WERI-Rb-1 (cell line): ENCODE measurements around the gene MKLN1.
A peak's percentile ranks its signal among the peaks of the same experiment; 100 is the strongest.
"Not testable (repeated sequence)": the region's sequence is repeated elsewhere in the genome, so short reads cannot be mapped to it uniquely, and the experiment has no call there.

Experiments
- DNase-seq: peaks from one replicate; pipeline ENCODE4 v3.0.0-alpha.2; 2020
- H3K27ac ChIP-seq: fragments of 250-450 bp; sonication (Bioruptor Pico); 2 replicates; pipeline ENCODE4 v1.5.1; 2020; ENCODE audit warnings: mild to moderate bottlenecking, moderate library complexity
- H3K27me3 ChIP-seq: fragments of 250-450 bp; sonication (Bioruptor Pico); 2 replicates; pipeline ENCODE4 v1.5.1; 2021; ENCODE audit warnings: mild to moderate bottlenecking, low read depth, moderate library complexity; ENCODE audit not compliant: insufficient read depth, severe bottlenecking
- H3K36me3 ChIP-seq: fragments of 250-450 bp; sonication (Bioruptor Pico); 2 replicates; pipeline ENCODE4 v1.5.1; 2020; ENCODE audit warnings: mild to moderate bottlenecking, moderate library complexity
- H3K4me3 ChIP-seq: 2 replicates; pipeline ENCODE4 v1.5.1; 2011; ENCODE audit warnings: low read depth, mild to moderate bottlenecking, control low read depth, low read length
- H3K9me3 ChIP-seq: fragments of 250-450 bp; sonication (Bioruptor Pico); 2 replicates; pipeline ENCODE4 v1.5.1; 2021; ENCODE audit warnings: mild to moderate bottlenecking, moderate library complexity; ENCODE audit not compliant: severe bottlenecking
- CTCF ChIP-seq: IDR thresholded peaks from 2 replicates; pipeline ENCODE4 v1.5.1; 2011; ENCODE audit warnings: low read depth, mild to moderate bottlenecking, control low read depth, inconsistent platforms, low read length

MKLN1 gene

GRCh38 chr7:131501422-131501821 is 173.7 kb downstream of the MKLN1 start:
- peaks cover 59% of the 10 kb centered on the region for H3K36me3 ChIP-seq
- no peak for DNase-seq
- H3K27ac ChIP-seq, result peak overlapping the region; percentile 94
- no peak for TF ChIP-seq CTCF
- H3K9me3 ChIP-seq, result no peaks in the 10 kb centered on the region
- H3K27me3 ChIP-seq, result no peaks in the 10 kb centered on the region
- peak overlapping the region; percentile 26; the same call in 1 of the 2 replicates for H3K4me3 ChIP-seq

- H3K4me3 ChIP-seq, result peak overlapping the region; percentile 26
- no peak for TF ChIP-seq CTCF
- peaks cover 66% of the 10 kb centered on the region for H3K36me3 ChIP-seq
- DNase-seq, result peak; percentile 91
- H3K27me3 ChIP-seq, result no peaks in the 10 kb centered on the region
- H3K27ac ChIP-seq, result peak overlapping the region; percentile 94
- H3K9me3 ChIP-seq, result no peaks in the 10 kb centered on the region
Measured at GRCh38 chr7:131501930-131502685, 174.4 kb downstream of the MKLN1 start.

GRCh38 chr7:131502810-131503508 is 175.3 kb downstream of the MKLN1 start:
- Histone ChIP-seq H3K36me3 (peaks cover 65% of the 10 kb centered on the region), H3K27ac (peak overlapping the region; percentile 94), H3K27me3 (no peaks in the 10 kb centered on the region), H3K4me3 (peak overlapping the region; percentile 26), H3K9me3 (no peaks in the 10 kb centered on the region)
- no peak for TF ChIP-seq CTCF
- peak; percentile 53 for DNase-seq

- Histone ChIP-seq H3K27me3 (no peaks in the 10 kb centered on the region), H3K36me3 (peaks cover 67% of the 10 kb centered on the region), H3K9me3 (no peaks in the 10 kb centered on the region), H3K27ac (peak overlapping the region; percentile 94), H3K4me3 (no peak overlapping the region)
- TF ChIP-seq CTCF, result no peak
- DNase-seq, result no peak
Measured at GRCh38 chr7:131503639-131504038, 176.0 kb downstream of the MKLN1 start.

- no peak for DNase-seq
- Histone ChIP-seq H3K27ac (peak overlapping the region; percentile 94), H3K36me3 (peaks cover 67% of the 10 kb centered on the region), H3K9me3 (no peaks in the 10 kb centered on the region), H3K4me3 (no peak overlapping the region), H3K27me3 (no peaks in the 10 kb centered on the region)
- no peak for TF ChIP-seq CTCF
Measured at GRCh38 chr7:131504157-131504899, 176.7 kb downstream of the MKLN1 start.

- peaks cover 68% of the 10 kb centered on the region for H3K36me3 ChIP-seq
Measured at GRCh38 chr7:131505037-131505620, 177.5 kb downstream of the MKLN1 start.

More at GRCh38 chr7:131505037-131505620, 177.5 kb downstream of the MKLN1 start:
- peak overlapping the region; percentile 31; the same call in 1 of the 2 replicates for H3K27ac ChIP-seq
- H3K9me3 ChIP-seq, DNase-seq, H3K4me3 ChIP-seq, H3K27me3 ChIP-seq: not testable (repeated sequence)
